Gastrocnemius medialis (tissue), 4 donors: ENCODE data around the gene RGCC. TPM values are rescaled to one million over a fixed set of nuclear protein-coding genes. Genes with fewer than 3 reads are reported as not detected.
A peak's percentile ranks its signal among the peaks of the same experiment; 100 is the strongest.

Experiments used
- ATAC-seq, 2 donors: fragments of 150-250 bp; one replicate each; pipeline ENCODE4 v1.9.1; 2016
- DNase-seq, 2 donors: peaks; one replicate each; pipeline ENCODE4 v3.0.0-alpha.2; 2019
- H3K27ac ChIP-seq, 4 donors: fragments of 200-600 bp; sonication (generic); 1 replicate in 1 of 4; 2 replicates in 3 of 4; pipeline ENCODE4 v1.5.1; 2016 to 2018; ENCODE audit warnings: mild to moderate bottlenecking in 2 of 4, moderate library complexity in 1 of 4
- H3K27me3 ChIP-seq, 3 donors: fragments of 200-600 bp; sonication (generic) in 2 of 3; 1 replicate in 1 of 3; 2 replicates in 2 of 3; pipeline versions ENCODE4 v1.5.1 to v1.6.0; 2016 to 2019; ENCODE audit warnings: mild to moderate bottlenecking in 1 of 3, moderate library complexity in 1 of 3
- H3K36me3 ChIP-seq, 2 donors: fragments of 200-600 bp; sonication (generic) in 1 of 2; one replicate each; pipeline ENCODE4 v1.5.1; 2017 to 2018
- H3K4me1 ChIP-seq, 2 donors: fragments of 200-600 bp; sonication (generic) in 1 of 2; one replicate each; pipeline ENCODE4 v1.5.1; 2016 to 2017; ENCODE audit warnings: mild to moderate bottlenecking in 2 of 2
- H3K4me3 ChIP-seq, 4 donors: fragments of 200-600 bp; sonication (generic) in 3 of 4; 1 replicate in 1 of 4; 2 replicates in 3 of 4; pipeline ENCODE4 v1.5.1; 2016 to 2019; ENCODE audit warnings: mild to moderate bottlenecking in 2 of 4
- H3K9me3 ChIP-seq, 3 donors: fragments of 200-600 bp; sonication (generic) in 2 of 3; 1 replicate in 1 of 3; 2 replicates in 2 of 3; pipeline ENCODE4 v1.5.1; 2016 to 2019
- POLR2A ChIP-seq, 2 donors: fragments of 450-650 bp; IDR thresholded peaks; one replicate each; pipeline ENCODE4 v1.6.1; 2017; ENCODE audit warnings: antibody characterized with exemption in 2 of 2, mild to moderate bottlenecking in 2 of 2, moderate library complexity in 2 of 2
- in situ Hi-C, 4 donors: fragments of 200-750 bp; cut with MboI; loops; one replicate each; pipeline versions ENCODE4 v1.15.0 to v1.8.0; 2017; ENCODE audit warnings: low sequenced_read_pairs in 4 of 4
- intact Hi-C: fragments of 100-400 bp; cut with DNase I; formaldehyde crosslinking; loops from one replicate; pipeline ENCODE4 v1.15.1; 2023; ENCODE audit warnings: low total_unique reads
- total RNA-seq, 4 donors: library from RNA; depleted of rRNA; stranded (reverse); fragments of >200 nt; gene quantifications; one replicate each; pipeline versions ENCODE4 v1.1.0 to v1.2.3, GENCODE V29; 2016
- TF ChIP-seq, protein P1 (sequence below), 5 experiments: fragments of 450-650 bp in 3 of 5; fragments of 200-600 bp in 2 of 5; sonication (generic) in 2 of 5; IDR thresholded peaks in 4 of 5; conservative IDR thresholded peaks in 1 of 5; 1 replicate in 4 of 5; 2 replicates in 1 of 5; pipeline ENCODE4 v1.5.1; 2016 to 2019; ENCODE audit warnings: antibody characterized with exemption in 5 of 5, mild to moderate bottlenecking in 3 of 5, moderate library complexity in 3 of 5

Gene RGCC
- total RNA-seq, 4 donors from 2014 or later: 56.1 to 135 (median 92.0) TPM

DNA sequence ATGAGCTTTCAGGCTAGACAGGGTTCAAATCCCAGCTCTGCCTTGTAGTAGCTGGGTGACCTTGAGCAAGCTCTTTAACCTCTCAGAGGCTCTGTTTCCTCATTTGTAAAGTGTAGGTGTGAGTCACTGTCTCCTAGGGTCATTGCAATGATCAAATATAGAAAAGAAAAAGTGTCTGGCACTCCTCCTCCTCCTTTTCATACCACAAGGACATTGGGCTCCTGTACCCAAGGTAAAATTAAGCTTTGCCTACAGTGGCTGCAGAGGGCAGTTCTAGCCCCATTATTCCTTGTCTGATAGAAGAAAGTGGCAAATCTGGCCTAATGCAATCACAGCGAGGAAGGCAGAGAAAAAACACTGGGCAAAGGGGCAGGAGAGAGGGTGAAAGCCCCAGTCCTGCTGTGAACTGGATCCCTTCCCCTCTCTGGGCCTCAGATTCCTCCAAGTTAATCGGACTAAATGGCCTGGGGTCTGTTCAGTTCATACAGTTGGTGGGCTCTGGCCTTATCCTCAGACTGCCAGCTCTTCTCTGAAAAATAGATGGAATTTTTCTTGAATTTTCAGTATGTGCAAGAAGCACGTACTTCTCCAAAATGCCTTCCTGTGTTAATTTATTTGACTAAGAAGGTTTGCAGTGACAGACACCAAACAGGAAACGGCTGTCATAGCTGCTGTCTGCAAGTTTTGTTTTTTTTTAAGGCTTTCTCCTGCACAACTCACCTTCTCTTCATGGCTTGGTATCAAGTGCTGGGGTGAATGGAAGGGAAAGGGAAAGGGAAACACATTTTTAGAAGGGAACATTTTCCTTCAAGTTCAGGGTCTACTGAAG lies 35.3 kb downstream of the RGCC start:
- intact Hi-C loops (no loop called here), in situ Hi-C loops (no loop called here)
- Histone ChIP-seq H3K36me3 (no peaks in the 10 kb centered on the region), H3K27ac (no peak overlapping the region), H3K4me1 (peaks cover 16% of the 10 kb centered on the region in 2 donors), H3K9me3 (no peaks in the 10 kb centered on the region), H3K4me3 (no peak overlapping the region), H3K27me3 (no peaks in the 10 kb centered on the region)
- DNase-seq: no peak
- no peak for TF ChIP-seq POLR2A (IDR thresholded peaks at IDR 0.05)
- TF ChIP-seq, protein P1, sequence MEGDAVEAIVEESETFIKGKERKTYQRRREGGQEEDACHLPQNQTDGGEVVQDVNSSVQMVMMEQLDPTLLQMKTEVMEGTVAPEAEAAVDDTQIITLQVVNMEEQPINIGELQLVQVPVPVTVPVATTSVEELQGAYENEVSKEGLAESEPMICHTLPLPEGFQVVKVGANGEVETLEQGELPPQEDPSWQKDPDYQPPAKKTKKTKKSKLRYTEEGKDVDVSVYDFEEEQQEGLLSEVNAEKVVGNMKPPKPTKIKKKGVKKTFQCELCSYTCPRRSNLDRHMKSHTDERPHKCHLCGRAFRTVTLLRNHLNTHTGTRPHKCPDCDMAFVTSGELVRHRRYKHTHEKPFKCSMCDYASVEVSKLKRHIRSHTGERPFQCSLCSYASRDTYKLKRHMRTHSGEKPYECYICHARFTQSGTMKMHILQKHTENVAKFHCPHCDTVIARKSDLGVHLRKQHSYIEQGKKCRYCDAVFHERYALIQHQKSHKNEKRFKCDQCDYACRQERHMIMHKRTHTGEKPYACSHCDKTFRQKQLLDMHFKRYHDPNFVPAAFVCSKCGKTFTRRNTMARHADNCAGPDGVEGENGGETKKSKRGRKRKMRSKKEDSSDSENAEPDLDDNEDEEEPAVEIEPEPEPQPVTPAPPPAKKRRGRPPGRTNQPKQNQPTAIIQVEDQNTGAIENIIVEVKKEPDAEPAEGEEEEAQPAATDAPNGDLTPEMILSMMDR (IDR thresholded peaks at IDR 0.05 in 4 of 5, conservative IDR thresholded peaks at IDR 0.05 in 1 of 5): no peak
- ATAC-seq: no peak

DNA sequence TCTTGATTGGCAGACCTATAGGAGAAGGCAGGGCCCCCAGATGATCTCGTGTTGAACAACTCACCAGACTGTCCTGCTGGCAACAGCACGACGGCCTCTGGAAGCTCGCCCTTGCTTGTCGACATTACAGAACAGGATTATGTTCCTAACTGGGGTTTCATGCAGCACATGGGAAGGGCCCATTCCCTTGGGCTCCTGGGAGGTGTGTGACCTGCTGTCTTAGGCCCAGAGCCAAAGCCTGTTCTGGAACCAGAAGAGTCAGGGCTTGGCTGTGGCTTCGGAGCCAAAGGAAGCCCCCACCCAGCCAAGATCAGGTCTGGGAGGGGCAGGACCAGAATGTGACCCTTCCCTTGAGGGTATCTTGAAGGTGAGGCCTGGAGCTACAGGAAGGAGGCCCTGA lies 36.9 kb downstream of the RGCC start:
- no peak for DNase-seq
- in situ Hi-C loops: no loop called here
- ATAC-seq: peak; percentile 34 to 37
- H3K4me3 ChIP-seq: no peak overlapping the region
- H3K36me3 ChIP-seq: no peaks in the 10 kb centered on the region
- H3K4me1 ChIP-seq: peaks cover 16% of the 10 kb centered on the region in 2 donors
- intact Hi-C loops: no loop called here
- H3K27me3 ChIP-seq: no peaks in the 10 kb centered on the region
- no peaks in the 10 kb centered on the region for H3K9me3 ChIP-seq
- H3K27ac ChIP-seq: peak overlapping the region in 3 of 4 donors; percentile 19 to 58 (median 32)
- TF ChIP-seq POLR2A (IDR thresholded peaks at IDR 0.05): no peak
- TF ChIP-seq, protein P1 (IDR thresholded peaks at IDR 0.05 in 4 of 5, conservative IDR thresholded peaks at IDR 0.05 in 1 of 5): no peak

DNA sequence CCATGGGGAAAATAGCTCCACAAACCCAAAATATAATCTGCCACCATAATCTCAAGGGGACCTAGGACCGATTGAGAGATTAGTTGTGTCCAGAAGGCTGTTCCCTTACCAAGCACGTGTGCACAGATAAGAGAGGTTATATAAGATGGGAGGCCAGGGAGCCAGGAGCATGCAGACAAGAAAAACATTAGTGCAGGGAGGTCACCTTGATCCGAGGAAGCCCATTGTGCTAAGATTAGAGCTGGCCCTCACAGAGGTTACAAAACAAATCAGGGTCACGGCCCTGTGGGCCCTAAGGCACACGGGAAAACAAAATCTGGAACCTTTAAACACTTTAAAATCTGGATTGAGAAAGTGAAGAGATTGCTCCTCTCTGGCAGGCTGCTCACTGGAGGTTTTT lies 37.7 kb downstream of the RGCC start:
- no peaks in the 10 kb centered on the region for H3K9me3 ChIP-seq
- in situ Hi-C loops (no loop called here), intact Hi-C loops (no loop called here)
- no peak for TF ChIP-seq POLR2A (IDR thresholded peaks at IDR 0.05)
- TF ChIP-seq, protein P1 (IDR thresholded peaks at IDR 0.05 in 4 of 5, conservative IDR thresholded peaks at IDR 0.05 in 1 of 5): no peak
- H3K27me3 ChIP-seq: no peaks in the 10 kb centered on the region
- DNase-seq: no peak
- peaks cover 16% of the 10 kb centered on the region in 2 donors for H3K4me1 ChIP-seq
- H3K4me3 ChIP-seq: no peak overlapping the region
- peak overlapping the region in 3 of 4 donors; percentile 33 to 58 (median 42) for H3K27ac ChIP-seq
- no peaks in the 10 kb centered on the region for H3K36me3 ChIP-seq
- peak in 1 of 2 donors; percentile 40 for ATAC-seq

DNA sequence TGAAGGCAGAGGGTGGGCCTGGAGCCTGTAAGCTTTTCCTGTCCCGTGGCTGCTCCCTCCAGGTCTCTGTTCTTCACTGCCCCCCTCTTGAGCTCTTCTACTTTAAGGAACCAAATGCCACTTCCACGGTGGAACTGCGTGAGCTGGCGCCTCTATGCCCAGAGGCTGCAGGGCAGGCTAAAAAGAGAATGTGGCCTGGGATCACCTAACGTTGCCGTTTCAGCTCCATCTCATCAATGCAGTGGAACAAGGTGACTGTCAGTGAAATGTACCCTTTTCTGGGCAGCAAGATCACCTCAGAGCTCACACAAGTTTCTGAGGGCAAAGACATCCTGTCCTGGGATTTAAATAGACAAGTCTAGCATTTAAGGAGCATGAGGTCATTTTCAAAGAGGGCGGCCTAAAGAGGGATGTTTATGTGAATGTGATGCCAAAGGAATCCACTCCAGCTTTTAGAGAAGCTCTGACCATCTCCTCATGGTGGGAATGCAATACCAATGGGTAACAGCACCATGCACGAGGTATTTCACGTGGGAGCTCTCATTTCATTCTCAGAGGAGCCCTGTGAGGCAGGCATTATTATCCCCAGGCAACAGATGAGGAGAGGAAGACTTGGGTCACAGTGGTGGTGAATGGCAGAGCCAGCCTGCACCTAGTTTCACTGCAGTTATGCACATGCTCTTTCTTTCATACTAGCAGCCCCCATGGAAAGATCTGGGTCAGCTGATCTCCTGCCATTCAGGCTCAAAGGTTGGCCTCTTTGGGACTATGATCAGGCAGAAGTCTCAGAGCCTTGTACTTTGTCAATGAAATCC lies 39.3 kb downstream of the RGCC start:
- intact Hi-C loops (loop anchor here (2.0 kb wide), 1 partner anchor 38 kb away; no protein-coding TSS in a partner anchor), in situ Hi-C loops (no loop called here)
- ATAC-seq (peak; percentile 25 to 47), DNase-seq (no peak)
- H3K4me1 ChIP-seq: peaks cover 16 to 19% of the 10 kb centered on the region in 2 donors
- H3K9me3 ChIP-seq: no peaks in the 10 kb centered on the region
- no peaks in the 10 kb centered on the region for H3K36me3 ChIP-seq
- H3K27me3 ChIP-seq: no peaks in the 10 kb centered on the region
- no peak for TF ChIP-seq POLR2A (IDR thresholded peaks at IDR 0.05)
- TF ChIP-seq, protein P1 (IDR thresholded peaks at IDR 0.05 in 4 of 5, conservative IDR thresholded peaks at IDR 0.05 in 1 of 5): no peak
- no peak overlapping the region for H3K4me3 ChIP-seq
- peak overlapping the region; percentile 33 to 52 (median 43) for H3K27ac ChIP-seq
